Mucosa of gallbladder (tissue), 1 donor: ENCODE data around the gene SYT9. TPM values are rescaled to one million over a fixed set of nuclear protein-coding genes. Genes with fewer than 3 reads are reported as not detected.

Experiments used
- DNase-seq: peaks from one replicate; pipeline ENCODE4 v3.0.0-alpha.2; 2020; ENCODE audit warnings: low spot score
- total RNA-seq: library from RNA; stranded (reverse); gene quantifications from one replicate; pipeline ENCODE4 v1.2.1, GENCODE V29; 2021
- donor health status: DM: no; HTN: no; CAD: no.

SYT9 gene, protein sequence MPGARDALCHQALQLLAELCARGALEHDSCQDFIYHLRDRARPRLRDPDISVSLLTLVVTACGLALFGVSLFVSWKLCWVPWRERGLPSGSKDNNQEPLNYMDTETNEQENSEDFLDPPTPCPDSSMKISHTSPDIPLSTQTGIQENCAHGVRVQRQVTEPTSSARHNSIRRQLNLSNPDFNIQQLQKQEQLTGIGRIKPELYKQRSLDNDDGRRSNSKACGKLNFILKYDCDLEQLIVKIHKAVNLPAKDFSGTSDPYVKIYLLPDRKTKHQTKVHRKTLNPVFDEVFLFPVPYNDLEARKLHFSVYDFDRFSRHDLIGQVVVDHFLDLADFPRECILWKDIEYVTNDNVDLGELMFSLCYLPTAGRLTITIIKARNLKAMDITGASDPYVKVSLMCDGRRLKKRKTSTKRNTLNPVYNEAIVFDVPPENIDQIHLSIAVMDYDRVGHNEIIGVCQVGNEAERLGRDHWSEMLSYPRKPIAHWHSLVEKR
- total RNA-seq, result 2.1 TPM

DNA sequence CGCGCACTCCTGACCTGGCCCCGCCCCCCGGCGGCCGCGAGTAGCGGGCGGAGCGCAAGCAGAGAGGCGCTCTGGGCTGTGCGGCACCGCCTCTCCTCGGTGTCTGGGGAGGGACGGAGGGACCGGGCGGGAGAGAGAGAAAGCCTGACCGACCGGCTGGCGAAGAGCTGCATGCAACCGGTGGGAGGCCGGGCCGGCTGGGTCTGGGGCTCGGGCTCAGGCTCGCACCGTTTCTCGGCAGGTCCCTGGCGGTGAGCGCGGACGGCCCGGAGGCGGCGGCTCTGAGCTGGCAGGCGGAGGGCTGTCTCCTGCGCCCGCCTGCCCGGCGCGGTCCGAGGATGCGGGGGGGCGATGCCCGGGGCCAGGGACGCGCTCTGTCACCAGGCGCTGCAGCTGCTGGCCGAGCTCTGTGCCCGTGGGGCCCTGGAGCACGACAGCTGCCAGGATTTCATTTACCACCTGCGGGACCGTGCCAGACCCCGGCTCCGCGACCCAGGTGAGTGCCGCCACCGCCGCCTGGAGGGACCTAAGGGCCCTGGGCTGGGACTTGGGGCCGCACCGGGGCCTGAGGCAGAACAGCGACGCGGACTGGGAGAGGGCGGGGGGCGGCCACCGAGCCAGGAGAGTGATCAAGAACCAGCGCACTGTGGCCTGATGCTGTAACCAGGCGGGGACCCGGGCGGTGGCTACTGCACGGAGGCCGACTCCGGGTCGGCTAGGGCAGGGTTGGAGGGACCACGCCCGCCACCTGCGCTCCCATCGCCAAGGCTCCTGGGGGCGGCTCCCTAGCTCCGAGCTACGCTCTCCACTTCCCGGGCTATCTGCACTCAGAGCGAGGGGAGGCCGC is at the start of gene SYT9:
TSS of gene SYT9 (plus strand) at position 69 of the 847 bp plus-strand sequence. CDS start at position 352, 283 bp downstream.
- DNase-seq, result peak; percentile 51

DNA sequence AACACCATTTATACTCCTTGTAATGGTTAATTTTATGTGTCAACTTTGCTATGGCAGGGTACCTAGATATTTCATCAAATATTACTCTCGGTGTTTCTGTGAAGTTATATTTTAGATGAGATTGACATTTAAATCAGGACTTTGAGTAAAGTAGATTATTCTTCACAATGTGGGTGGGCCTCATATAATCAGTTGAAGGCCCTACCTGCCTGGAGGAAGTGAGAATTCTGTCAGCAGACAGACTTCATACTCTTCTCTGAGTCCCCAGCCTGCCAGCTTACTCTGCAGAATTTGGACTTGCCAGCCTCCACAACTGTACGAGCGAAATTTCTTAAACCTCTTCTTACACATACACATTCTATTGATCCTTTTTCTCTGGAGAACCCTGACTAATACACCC is 49.3 kb upstream of the SYT9 start:
- DNase-seq, result no peak

DNA sequence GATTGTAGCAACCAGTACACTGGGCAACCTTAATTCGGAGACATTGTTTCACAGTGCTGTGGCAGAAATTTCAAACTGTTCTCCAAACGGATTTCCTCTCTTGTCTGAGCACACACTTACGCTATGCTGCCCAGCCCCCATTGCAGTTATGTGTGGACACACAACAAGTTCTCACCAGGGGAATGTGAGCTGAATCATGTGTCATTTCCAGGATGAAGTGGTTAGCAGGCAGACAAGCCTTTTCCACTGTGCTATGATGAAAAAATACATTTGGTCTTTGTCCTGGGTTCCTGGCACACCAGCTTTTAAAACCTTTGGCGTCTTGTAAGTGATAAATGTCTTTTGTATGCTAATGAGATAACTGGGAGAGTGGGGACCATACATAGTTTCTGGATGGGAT is 46.9 kb upstream of the SYT9 start:
- DNase-seq, result no peak

DNA sequence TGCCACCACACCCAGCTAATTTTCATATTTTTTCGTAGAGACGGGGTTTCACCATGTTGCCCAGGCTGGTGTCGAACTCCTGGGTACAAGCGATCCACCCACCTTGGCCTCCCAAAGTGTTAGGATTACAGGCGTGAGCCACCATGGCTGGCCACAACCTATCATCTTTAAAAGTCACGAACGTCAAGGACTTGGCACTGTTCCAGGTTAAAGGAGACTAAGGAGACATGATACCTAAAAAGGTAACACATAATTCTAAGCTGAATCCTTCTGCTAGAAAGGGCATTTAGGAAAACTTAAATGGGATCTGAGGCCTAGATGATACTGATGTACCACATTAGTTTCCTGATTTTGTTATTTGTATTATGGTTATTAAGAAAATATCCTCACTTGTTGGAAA is 43.3 kb upstream of the SYT9 start:
- DNase-seq, result no peak

DNA sequence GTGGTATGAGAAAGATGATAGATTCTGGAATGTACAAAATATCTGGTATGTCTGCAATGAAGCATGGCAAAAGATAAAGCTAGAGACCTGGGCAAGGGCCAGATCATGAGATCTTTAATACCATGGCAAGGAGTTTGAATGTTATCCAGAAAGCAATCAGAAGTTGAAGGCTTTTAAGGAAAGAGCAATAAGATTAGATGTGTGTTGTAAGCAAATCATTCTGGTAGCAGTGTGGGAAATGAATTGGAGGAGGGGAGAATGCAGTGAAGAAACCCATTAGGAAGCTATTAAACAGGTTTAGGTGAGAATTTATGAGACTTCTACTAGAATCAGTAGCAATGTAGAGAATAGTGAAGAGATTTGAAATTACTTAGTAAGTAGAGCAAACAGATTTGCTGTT is 32.2 kb upstream of the SYT9 start:
- DNase-seq, result no peak

DNA sequence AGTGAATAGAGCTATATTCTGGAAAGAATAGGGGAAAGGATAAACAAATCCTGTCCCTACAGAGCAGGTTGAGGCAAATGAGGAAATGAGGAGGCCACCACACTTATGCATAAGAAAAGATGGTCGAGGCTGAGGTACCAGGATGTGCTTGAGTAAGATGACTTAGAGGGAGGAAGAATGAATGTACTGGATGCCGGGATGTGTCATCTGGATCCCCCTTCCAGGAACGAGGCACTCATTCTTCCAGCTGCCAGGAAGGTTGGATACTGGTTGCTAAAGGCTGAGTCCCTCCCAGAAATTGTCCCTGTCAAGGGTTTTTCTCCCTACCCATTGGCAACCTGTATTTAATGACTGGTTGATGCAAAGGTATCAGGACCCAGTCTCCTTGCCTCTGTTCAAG is 31.1 kb upstream of the SYT9 start:
- DNase-seq, result no peak

DNA sequence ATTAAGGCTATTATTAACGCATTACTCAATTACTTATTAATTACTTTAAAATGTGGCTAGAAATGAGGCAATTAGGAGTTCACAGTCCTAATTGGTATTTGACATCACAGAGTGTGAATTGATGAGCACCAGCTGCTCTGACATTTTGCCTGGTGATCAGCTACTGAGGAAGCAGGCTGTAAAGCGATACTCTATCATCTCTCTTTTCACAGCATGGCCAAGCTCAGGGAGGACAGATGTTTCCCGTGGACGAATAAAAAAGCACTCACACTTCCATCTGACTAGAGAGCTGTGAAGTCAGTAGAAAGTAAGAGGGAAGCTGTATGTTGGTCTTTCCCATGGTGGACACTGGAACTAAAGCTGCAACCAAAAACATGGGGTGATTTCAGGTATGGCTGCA is 29.1 kb upstream of the SYT9 start:
- no peak for DNase-seq

DNA sequence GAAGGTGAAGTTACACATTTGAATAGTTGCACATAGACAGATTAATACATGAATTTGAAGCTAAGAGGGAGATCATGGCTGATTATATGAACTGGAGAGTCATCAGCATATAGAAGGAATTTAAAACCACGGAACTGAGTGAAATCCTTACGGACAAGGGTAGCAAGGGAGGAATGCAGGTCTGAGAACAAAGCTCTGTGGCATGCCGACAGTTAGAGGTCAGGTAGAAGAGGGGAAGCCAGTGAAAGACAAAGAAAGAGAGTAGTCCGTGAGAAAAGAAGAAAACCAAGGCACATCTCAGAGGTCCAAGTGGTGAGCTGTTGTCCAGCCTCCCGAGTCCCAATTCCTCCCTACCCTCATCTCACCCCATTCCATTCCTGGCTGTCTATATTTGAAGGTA is 11.8 kb upstream of the SYT9 start:
- DNase-seq, result no peak

DNA sequence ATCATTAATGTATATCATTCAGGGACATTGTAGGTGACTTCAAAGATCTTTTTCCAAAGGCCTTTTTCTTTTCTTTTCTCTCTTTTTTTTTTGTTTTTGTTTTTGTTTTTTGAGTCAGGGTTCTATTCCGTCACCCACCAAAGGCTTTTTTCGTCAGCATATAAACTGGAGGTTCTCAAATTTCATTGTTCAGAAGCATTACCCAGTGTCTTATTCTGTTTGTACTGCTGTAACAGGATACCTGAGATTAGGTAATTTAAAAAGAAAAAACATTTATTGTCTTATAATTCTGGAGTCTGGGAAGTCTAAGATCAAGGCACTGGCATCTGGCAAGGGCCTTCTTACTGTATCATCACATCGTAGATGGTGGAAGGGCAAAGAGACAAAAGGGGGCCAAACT is 6.4 kb upstream of the SYT9 start:
- DNase-seq, result no peak

DNA sequence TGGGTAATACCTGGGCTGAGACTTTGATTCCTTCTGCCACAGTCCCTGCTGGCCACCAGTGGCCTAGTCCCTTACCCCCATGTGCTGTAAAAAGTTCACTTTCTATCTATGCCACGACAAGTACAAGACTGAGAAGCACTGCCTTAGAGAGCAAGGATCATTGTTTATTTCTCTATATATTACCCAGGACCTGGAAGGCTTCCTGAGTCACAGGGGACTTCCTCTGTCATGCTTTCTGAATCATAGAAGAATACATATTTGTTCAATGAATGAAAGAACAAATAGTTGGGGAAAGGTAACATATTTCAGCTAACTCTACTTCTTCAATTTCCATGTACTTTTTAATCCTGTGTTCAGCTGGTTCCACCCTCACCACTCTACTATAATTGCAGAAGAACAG is 5.5 kb upstream of the SYT9 start:
- no peak for DNase-seq

DNA sequence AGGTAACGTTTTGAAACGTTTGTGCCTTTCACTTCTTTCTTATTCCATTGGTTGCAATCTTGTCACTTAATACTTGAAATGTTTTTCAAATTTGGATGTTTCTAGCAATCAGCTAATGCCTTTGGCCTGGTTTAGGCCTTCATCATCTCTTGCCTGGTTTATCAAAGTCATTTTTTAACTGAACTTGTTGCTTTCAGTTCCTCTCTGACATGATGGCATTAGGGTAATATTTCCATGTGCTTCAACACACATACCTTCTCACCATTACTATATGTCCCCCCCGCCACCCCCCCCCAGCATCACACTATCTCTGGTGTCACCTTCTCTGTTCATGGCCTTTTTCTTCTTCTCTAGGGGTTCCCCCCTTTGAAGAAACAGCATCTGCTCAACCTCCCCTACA is 1.5 kb upstream of the SYT9 start:
- no peak for DNase-seq

DNA sequence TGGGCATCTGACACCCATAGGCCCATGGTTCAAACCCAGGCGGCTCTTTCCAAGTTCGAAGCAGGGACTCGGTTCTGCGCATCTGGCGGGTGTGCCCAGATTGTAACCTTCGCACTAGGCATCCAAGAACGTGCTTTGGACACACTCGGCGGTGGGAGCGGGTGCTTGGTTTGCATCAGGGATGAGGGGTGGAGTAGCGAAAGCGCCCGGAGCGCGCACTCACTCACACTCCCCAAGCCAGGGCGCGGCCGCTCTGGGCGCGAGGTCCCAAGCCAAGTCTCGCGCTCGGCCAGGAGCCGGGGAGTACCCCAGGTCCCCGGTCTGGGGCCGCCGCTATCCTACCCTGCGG is 243 bp upstream of the SYT9 start:
- DNase-seq, result no peak

DNA sequence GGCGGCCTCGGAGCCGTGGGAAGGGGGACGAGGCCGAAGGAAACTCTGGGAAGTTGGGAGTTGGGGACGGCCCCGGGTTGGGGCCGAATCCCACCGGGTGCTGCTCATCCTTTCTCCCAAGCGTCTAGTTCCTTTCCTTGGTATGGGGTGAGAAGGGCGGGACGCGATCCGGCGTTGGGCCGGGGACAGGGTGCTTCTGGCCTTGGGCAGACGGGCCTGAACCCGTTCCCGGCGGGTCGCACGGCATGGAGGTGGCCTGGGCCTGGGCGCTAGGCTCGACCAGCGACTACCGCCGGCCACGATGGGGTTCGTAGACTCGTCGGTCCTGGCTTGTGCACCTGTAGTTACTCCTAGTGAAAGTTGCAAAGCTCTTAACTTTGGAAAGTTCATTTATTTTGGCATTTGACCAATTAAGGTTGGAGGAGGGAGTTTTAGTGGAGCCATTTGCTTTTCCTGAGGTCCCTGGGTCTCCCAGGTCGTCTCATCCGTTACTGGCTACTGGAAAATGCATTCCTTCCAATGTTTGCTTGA is 1.0 kb downstream of the SYT9 start:
- no peak for DNase-seq

DNA sequence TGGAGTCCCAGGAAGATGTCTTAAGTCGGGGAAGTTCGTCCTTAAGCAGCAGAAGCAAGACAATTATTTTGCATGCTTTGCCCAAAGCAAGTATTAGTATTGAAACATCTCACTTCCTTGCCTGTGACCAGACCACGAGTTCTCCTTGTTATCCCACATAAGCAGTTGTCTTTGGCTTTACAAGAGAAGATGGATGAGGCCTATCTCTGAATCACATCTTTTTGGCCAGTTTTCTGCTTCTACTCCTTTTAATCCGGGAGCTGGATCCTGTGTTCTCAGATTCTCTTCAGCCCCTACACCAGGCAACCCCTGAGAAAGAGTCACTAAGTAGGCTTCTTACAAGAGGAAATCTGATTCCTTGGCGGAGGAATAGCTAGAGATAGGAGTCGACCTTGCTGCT is 2.1 kb downstream of the SYT9 start:
- DNase-seq, result no peak

DNA sequence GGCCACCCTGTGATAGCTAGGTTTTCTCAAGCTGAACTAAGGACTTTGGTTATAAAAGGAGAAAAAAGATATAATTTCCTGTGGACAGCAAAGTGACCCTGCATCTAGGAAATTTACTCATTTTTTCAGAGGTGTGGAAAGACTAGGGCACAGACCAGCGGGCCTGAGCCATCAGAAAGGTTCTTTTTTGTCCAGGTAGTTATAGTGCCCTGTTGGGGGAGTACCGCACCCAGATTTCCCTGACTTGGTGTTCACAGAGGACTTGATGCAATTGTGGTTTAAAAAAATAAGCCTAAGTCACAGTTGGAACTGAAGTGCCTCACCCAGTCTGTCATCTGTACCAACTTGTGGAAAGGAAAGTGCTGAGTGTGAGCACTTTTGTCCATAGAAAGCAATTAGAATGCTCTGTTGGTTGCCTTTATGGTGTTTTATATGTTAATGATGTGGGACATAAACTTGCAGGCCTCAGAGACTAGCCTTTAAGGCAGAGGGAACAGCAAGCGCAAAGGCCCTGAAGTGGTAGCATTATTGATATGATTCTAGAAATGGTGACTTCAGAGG is 3.1 kb downstream of the SYT9 start:
- no peak for DNase-seq

DNA sequence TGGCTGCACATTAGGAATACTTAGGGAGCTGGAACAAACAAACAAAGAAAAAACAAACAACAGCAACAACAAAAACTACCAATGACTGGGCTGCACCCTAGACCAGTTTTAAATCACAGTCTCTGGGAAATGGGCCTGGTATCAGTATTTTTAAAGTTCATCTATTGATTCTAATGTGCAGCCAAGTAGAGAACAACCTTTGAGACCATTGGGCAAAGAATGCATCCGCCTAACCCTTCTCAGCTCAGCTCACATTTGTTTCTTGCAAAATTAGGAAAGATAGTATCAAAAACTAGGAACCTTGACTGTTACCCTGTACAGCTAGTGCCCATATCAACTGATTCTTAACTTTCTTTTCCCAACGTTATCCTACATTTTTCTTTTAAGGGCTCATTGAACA is 5.2 kb downstream of the SYT9 start:
- no peak for DNase-seq

DNA sequence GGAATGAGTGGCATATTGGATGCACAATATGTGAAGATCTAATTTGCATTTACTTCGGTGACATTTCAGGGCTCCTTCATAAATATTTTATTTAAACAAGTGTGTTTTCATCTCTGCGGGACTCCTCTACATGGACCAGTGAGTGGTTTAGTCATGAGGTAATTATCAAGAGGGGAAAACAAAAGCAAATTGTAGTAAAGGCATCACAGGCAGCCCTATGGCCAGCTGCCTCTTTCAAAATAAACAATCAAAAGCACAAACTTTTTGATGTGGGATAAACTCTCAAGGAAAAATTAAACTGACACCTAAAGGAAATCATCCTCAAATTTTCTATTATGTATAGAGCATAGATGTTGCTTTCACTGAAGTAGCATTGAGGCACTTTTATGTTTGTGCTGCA is 6.0 kb downstream of the SYT9 start:
- no peak for DNase-seq

DNA sequence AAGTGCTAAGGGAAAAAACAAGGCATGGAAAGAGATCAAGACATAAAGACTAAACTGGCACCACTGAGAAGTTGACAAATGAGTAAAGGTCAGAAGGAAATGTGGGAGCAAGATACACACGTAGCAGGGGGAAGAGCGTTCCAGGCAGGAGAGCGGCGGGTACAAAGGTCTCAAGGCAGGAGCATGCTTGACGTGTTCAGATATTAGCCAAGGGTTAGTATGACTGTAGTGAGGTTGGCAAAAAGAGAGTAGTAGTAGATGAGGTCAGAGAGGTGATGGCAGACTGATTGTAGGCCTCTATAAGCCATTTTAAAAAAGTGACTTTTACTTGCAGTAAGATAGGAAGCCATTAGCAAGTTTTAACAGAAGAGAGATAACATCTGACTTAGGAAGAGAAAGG is 9.9 kb downstream of the SYT9 start:
- DNase-seq, result peak; percentile 70

DNA sequence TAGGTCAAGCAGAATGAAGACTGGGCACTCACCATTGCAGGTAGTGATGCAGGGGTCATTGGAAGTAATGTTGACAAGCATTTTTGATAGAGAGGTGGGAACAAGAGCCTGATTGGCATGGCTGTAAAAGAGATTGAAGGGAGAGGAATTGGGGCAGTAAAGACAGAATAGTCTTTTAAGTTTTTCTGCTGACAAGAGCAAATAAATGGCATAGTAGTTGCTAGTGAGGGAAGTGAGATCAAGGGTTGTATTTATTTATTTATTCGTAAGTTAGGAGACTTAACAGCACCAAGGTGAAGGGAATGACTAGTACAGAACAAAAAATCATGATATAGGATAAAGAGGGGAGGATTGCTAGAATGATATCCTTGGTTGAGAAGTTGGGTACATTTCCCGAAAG is 11.0 kb downstream of the SYT9 start:
- no peak for DNase-seq

DNA sequence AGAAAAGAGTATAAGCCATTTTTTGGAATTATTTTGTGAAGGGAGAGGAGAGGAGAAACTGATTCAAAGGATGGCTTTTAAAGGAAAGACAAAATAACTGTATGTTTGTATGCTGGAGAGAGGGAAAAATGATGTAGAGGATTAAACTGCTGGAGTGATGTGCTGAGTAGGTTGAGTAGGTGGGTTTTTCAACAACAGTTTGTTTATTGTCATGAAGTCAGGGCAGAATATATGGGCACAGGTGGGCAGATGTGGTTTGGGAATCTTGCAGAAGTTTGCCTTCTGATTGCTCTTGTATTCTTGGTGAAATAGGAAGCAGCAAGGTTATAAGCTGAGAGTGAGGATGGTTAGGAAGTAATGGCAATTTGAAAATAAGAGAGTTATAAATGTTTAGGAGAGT is 12.1 kb downstream of the SYT9 start:
- no peak for DNase-seq

DNA sequence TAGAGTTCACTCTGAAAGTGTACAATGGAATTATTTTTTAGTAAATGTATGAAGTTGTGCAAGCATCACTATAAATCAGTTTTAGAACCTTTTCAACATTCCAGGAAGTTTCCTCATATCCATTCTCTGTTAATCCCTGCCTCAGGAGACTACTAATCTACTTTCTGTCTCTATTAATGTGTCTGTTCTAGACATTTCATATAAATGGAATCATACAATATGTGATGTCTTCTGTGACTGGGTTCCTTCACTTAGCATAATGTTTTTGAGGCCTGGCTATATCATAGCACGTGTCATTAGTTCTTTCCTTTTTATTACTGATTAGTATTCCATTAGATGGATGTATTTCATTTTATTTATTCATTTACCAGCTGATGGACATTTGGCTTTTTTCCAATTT is 17.1 kb downstream of the SYT9 start:
- no peak for DNase-seq

DNA sequence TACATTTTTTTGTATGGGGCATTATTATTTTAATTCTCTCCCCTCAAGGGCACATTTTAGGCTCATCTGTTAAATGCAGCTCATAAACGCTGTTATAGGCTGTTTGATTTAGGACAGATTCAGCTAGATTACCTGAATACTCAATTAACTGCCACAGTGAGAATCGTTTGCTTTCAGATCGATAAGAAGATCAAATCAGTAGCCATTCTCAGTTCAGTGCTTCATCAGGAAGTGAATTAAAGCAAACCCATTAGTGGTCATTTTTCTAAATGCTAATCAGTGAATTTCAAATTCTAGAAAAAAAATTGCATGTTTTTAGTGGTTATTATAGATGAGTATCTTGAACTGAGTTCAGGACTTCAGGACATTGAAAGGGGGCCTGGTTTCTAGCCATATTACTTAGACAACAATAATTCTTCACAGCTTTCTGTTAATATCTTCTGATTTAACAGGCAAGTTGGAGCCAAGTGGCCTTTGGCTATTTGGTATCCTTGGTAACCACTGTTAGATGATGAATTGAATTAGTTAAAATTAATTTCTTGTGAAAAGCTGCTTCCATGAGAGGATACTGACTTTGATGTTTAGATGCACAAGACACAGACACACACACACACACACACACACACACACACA is 18.6 kb downstream of the SYT9 start:
- no peak for DNase-seq
